K562 (cell line): Measurements from ENCODE around the gene PIP4K2A. TPM values are rescaled to one million over a fixed set of nuclear protein-coding genes. Genes with fewer than 3 reads are reported as not detected.

ENCODE experiments used
- ATAC-seq: fragments of 200-7000 bp; cut with Tn5 transposase; 3 replicates; pipeline ENCODE4 v1.9.1; 2020; ENCODE audit warnings: moderate library complexity
- BruUV-seq: library from RNA; stranded (reverse); fragments of 400-500 nt; replicated peaks from 2 replicates; lab custom pipeline; 2021; lab: Mats Ljungman, UMichigan
- CTCF ChIA-PET: fragments of 300-600 bp; formaldehyde crosslinking; extraction: SDS; loops from one replicate; lab custom pipeline; 2021; ENCODE audit warnings: low intra/inter-chr PET ratio; lab: Yijun Ruan, JAX
- POLR2A ChIA-PET: fragments of 300-600, 350-650 bp; sonication (Branson Sonifier 250); formaldehyde crosslinking; extraction: SDS; loops from one replicate; lab custom pipeline; 2021; ENCODE audit warnings: antibody characterized with exemption, inconsistent platforms; lab: Yijun Ruan, JAX
- DNase-seq, 4 experiments: peaks; one replicate each; pipeline versions ENCODE4 v3.0.0 to v3.0.0-alpha.2; 2011 to 2018; ENCODE audit warnings: low spot score in 3 of 4, mixed read lengths in 3 of 4; ENCODE audit errors: extremely low read depth in 1 of 4
- FAIRE-seq: peaks from 2 replicates; lab custom pipeline; 2011; peaks lifted over from hg19 to GRCh38; lab: Jason Lieb, UNC
- H2AFZ ChIP-seq: 2 replicates; pipeline ENCODE4 v1.6.0; 2011; ENCODE audit warnings: low read depth, low read length, control low read depth, inconsistent platforms
- H3K27ac ChIP-seq: fragments of 200-600 bp; 3 replicates; pipeline ENCODE4 v1.8.0; 2011; ENCODE audit warnings: low read depth, mild to moderate bottlenecking, control low read depth, inconsistent platforms, low read length, moderate library complexity, mixed read lengths; ENCODE audit errors: extremely low read depth
- H3K27me3 ChIP-seq, 2 experiments: fragments of 300-600 bp in 1 of 2; 2 replicates in 1 of 2; 3 replicates in 1 of 2; pipeline versions ENCODE4 v1.6.0 to v1.8.0; 2011; ENCODE audit warnings: inconsistent platforms in 2 of 2, low read length in 2 of 2, mild to moderate bottlenecking in 1 of 2, mixed read lengths in 1 of 2, moderate library complexity in 1 of 2; ENCODE audit not compliant: control insufficient read depth in 2 of 2, insufficient read depth in 2 of 2
- H3K36me3 ChIP-seq: fragments of 300-600 bp; 3 replicates; pipeline ENCODE4 v1.8.0; 2011; ENCODE audit warnings: mild to moderate bottlenecking, low read length, inconsistent platforms; ENCODE audit not compliant: control insufficient read depth, insufficient read depth
- H3K4me1 ChIP-seq, 2 experiments: fragments of 200-600 bp in 1 of 2; replicated peaks in 1 of 2; 2 replicates in 1 of 2; 3 replicates in 1 of 2; pipeline versions ENCODE4 v1.5.1 to v1.8.0; 2011; ENCODE audit warnings: inconsistent platforms in 2 of 2, low read length in 2 of 2, mild to moderate bottlenecking in 1 of 2, mixed read lengths in 1 of 2, moderate library complexity in 1 of 2; ENCODE audit not compliant: control insufficient read depth in 2 of 2, insufficient read depth in 2 of 2
- H3K4me2 ChIP-seq: 2 replicates; pipeline ENCODE4 v1.6.1; 2011; ENCODE audit warnings: low read length, control low read depth, inconsistent platforms, mixed read lengths; ENCODE audit not compliant: insufficient read depth
- H3K4me3 ChIP-seq: fragments of 200-600 bp; sonication (generic), shearing (Covaris generic); 2 replicates; pipeline ENCODE4 v1.5.1; 2016; ENCODE audit warnings: control low read depth, inconsistent platforms
- H3K79me2 ChIP-seq: fragments of 200-600 bp; 3 replicates; pipeline ENCODE4 v1.8.0; 2011; ENCODE audit warnings: low read length, inconsistent platforms; ENCODE audit not compliant: control insufficient read depth, insufficient read depth
- H3K9ac ChIP-seq, 2 experiments: 2 replicates each; pipeline versions ENCODE4 v1.6.0 to v1.6.1; 2011; ENCODE audit warnings: low read depth in 2 of 2, low read length in 2 of 2, control low read depth in 1 of 2, inconsistent platforms in 1 of 2, mild to moderate bottlenecking in 1 of 2, mixed read lengths in 1 of 2; ENCODE audit not compliant: insufficient read depth in 1 of 2
- H3K9me1 ChIP-seq: one replicate; pipeline ENCODE4 v1.6.0; 2011; ENCODE audit warnings: inconsistent platforms, mild to moderate bottlenecking, low read length, moderate library complexity; ENCODE audit not compliant: control insufficient read depth, insufficient read depth
- H3K9me3 ChIP-seq: replicated peaks from 2 replicates; pipeline ENCODE4 v1.5.1; 2011; ENCODE audit warnings: low read depth, low read length, inconsistent platforms; ENCODE audit not compliant: control insufficient read depth, insufficient read depth
- H4K20me1 ChIP-seq: replicated peaks from 2 replicates; pipeline ENCODE4 v1.6.1; 2011; ENCODE audit warnings: low read length, inconsistent platforms, mixed read lengths; ENCODE audit not compliant: control insufficient read depth, insufficient read depth
- C11orf30 ChIP-seq: fragments of 450-650 bp; IDR thresholded peaks from 2 replicates; pipeline ENCODE4 v1.6.1; 2016; ENCODE audit warnings: low read depth, mild to moderate bottlenecking
- CHD1 ChIP-seq: fragments of 200-600 bp; sonication (generic); IDR thresholded peaks from one replicate; pipeline ENCODE4 v1.6.1; 2012; ENCODE audit warnings: mild to moderate bottlenecking, moderate library complexity, low read length, inconsistent platforms
- CHD2 ChIP-seq: IDR thresholded peaks from 2 replicates; pipeline ENCODE4 v1.6.1; 2011; ENCODE audit warnings: low read depth, low read length
- EWSR1 ChIP-seq: fragments of 450-650 bp; IDR thresholded peaks from 2 replicates; pipeline ENCODE4 v1.6.1; 2018; ENCODE audit warnings: borderline replicate concordance, mild to moderate bottlenecking, low read depth, moderate library complexity; ENCODE audit not compliant: partially characterized antibody
- HDGF ChIP-seq: fragments of 450-650 bp; IDR thresholded peaks from 2 replicates; pipeline ENCODE4 v1.6.1; 2016
- KLF10 ChIP-seq: fragments of 250-450 bp; sonication (Bioruptor Pico); IDR thresholded peaks from 2 replicates; pipeline ENCODE4 v1.6.1; 2021; ENCODE audit warnings: matching md5 sums
- KLF6 ChIP-seq: fragments of 250-450 bp; sonication (Bioruptor Pico); IDR thresholded peaks from 2 replicates; pipeline ENCODE4 v1.4.0; 2020; ENCODE audit warnings: mild to moderate bottlenecking, moderate library complexity, borderline replicate concordance
- NCOA1 ChIP-seq: fragments of 450-650 bp; IDR thresholded peaks from 2 replicates; pipeline ENCODE4 v1.6.1; 2016; ENCODE audit warnings: low read depth
- NCOA4 ChIP-seq: fragments of 450-650 bp; IDR thresholded peaks from 2 replicates; pipeline ENCODE4 v1.6.1; 2018; ENCODE audit warnings: mild to moderate bottlenecking; ENCODE audit not compliant: partially characterized antibody
- NR2C1 ChIP-seq, 2 experiments: fragments of 450-650 bp; IDR thresholded peaks; 2 replicates each; pipeline ENCODE4 v1.6.1; 2017; ENCODE audit warnings: mild to moderate bottlenecking in 2 of 2, antibody characterized with exemption in 1 of 2, inconsistent platforms in 1 of 2, missing compliant biosample characterization in 1 of 2, missing genetic modification characterization in 1 of 2
- PRMT5 ChIP-seq: sonication (generic); formaldehyde crosslinking; IDR thresholded peaks from 2 replicates; pipeline ENCODE4 v1.5.0; 2020; ENCODE audit warnings: missing genetic modification reagents
- SOX6 ChIP-seq: fragments of 450-650 bp; IDR thresholded peaks from 2 replicates; pipeline ENCODE4 v1.6.1; 2014; ENCODE audit warnings: mild to moderate bottlenecking
- ZBTB1 ChIP-seq: sonication (generic); formaldehyde crosslinking; IDR thresholded peaks from 2 replicates; pipeline ENCODE4 v1.8.1; 2023; ENCODE audit warnings: missing genetic modification reagents, low read depth, mild to moderate bottlenecking, borderline replicate concordance
- ZBTB2 ChIP-seq: fragments of 450-650 bp; IDR thresholded peaks from 2 replicates; pipeline ENCODE4 v1.6.1; 2016; ENCODE audit warnings: antibody characterized with exemption
- ZNF274 ChIP-seq: IDR thresholded peaks from 2 replicates; pipeline ENCODE4 v1.6.1; 2011; ENCODE audit warnings: low read depth, mild to moderate bottlenecking, low read length, moderate library complexity, borderline replicate concordance
- ZNF384 ChIP-seq: IDR thresholded peaks from 2 replicates; pipeline ENCODE4 v1.6.1; 2012; ENCODE audit warnings: low read depth, low read length, improper control_type of control experiment
- ZNF518B ChIP-seq: fragments of 250-450 bp; sonication (Bioruptor Pico); IDR thresholded peaks from 2 replicates; pipeline ENCODE4 v1.5.0; 2021; ENCODE audit warnings: mild to moderate bottlenecking, moderate library complexity
- WGBS: fragments of 100-300 bp; shearing (Covaris generic); methylation state at CpG from one replicate; pipeline ENCODE4 v1.1.6; 2016; ENCODE audit warnings: low coverage, mixed read lengths; ENCODE audit not compliant: insufficient coverage; ENCODE audit errors: missing lambda C conversion rate; 5-methylcytosine and 5-hydroxymethylcytosine counted together
- in situ Hi-C: fragments of 300-500 bp; cut with MboI; formaldehyde crosslinking; loops from 4 replicates; pipeline ENCODE4 v1.15.0; 2018; ENCODE audit warnings: inconsistent platforms, mixed read lengths
- intact Hi-C: fragments of 100-400 bp; cut with micrococcal nuclease; formaldehyde crosslinking; loops from 2 replicates; pipeline ENCODE4 v1.14.2; 2022
- polyA plus RNA-seq, 8 experiments: library from polyadenylated mRNA; depleted of rRNA in 4 of 8; stranded (reverse) in 5 of 8; unstranded in 3 of 8; fragments of >200 nt; fragmentation: Nextera tagmentation in 2 of 8; fragmentation: Illumina TruSeq in 1 of 8; extraction: Ambion mirVana in 2 of 8; extraction: Trizol in 1 of 8; gene quantifications; 2 replicates each; pipeline versions ENCODE4 v1.2.1 to v1.2.3, GENCODE V29; 2011 to 2014; ENCODE audit warnings: inconsistent platforms in 1 of 8, missing spikeins in 1 of 8
- total RNA-seq, 7 experiments: library from RNA; depleted of rRNA in 6 of 7; stranded (reverse); fragments of >200 nt in 6 of 7; fragmentation: Illumina TruSeq in 2 of 7; extraction: Trizol in 2 of 7; gene quantifications; 2 replicates each; pipeline versions ENCODE4 v1.2.1 to v1.2.3, GENCODE V29; 2011 to 2021; ENCODE audit warnings: low replicate concordance in 1 of 7

Gene PIP4K2A
- total and polyA plus RNA-seq, 9 of the 15 experiments (the other 6 are each of a cell fraction or from before 2014, with no cell fraction given) = 35.6 to 117 (median 71.9) TPM

- TF ChIP-seq ZNF518B (CRISPR knock-in tag) (no peak), ZBTB1 (CRISPR knock-in tag) (no peak)
Measured at GRCh38 chr10:22633106-22633505, 81.3 kb downstream of the PIP4K2A start (continued).

GRCh38 chr10:22631646-22632278, 82.6 kb downstream of the PIP4K2A start:
- FAIRE-seq (peak; percentile 93), ATAC-seq (peak; percentile 84), DNase-seq (peak; percentile 42 to 84 (median 53))
- 7% methylated on average over 10 of the region's 10 CpGs for WGBS
- Histone ChIP-seq H3K4me2 (peak overlapping the region; percentile 77), H3K79me2 (peaks cover 99% of the 10 kb centered on the region), H2AFZ (peak overlapping the region; percentile 64), H4K20me1 (no peaks in the 10 kb centered on the region), H3K27ac (peak overlapping the region; percentile 89), H3K4me3 (no peak overlapping the region), H3K36me3 (peaks cover 3% of the 10 kb centered on the region; the same call in 1 of the 3 replicates), H3K27me3 (no peaks in the 10 kb centered on the region), H3K9me1 (no peaks in the 10 kb centered on the region), H3K9me3 (no peaks in the 10 kb centered on the region), H3K9ac (peak overlapping the region in 1 of 2 experiments; percentile 74; a peak in 2 of 4 replicates), H3K4me1 (peaks cover 0 to 50% of the 10 kb centered on the region in 2 experiments; a peak in 4 of 5 replicates)
- CTCF ChIA-PET = no interaction called here
- no TSS peak for BruUV-seq
- intact Hi-C loops = loop anchor here (5.0 kb wide), 1 partner anchor 81 kb away; the partner anchor contains the start of gene PIP4K2A
- POLR2A ChIA-PET = interaction anchor here (0.5 to 4.3 kb wide), 13 partner anchors 8 to 716 kb away, joined by 3 to 23 read pairs (median 8); no protein-coding TSS in a partner anchor
- in situ Hi-C loops = no loop called here
- TF ChIP-seq CHD2 (no peak), CHD1 (no peak), NCOA1 (peak; percentile 90), HDGF (no peak), KLF6 (CRISPR knock-in tag) (no peak; the same call in 1 of the 2 replicates), NR2C1 (IDR thresholded peaks at IDR 0.05) (peak; percentile 65), NR2C1 (tag; IDR thresholded peaks at IDR 0.05) (peak; percentile 72; the same call in 1 of the 2 replicates), SOX6 (peak; percentile 97), KLF10 (CRISPR knock-in tag) (no peak), EWSR1 (no peak), NCOA4 (no peak), ZBTB2 (no peak; the same call in 1 of the 2 replicates), C11orf30 (peak; percentile 58; the same call in 1 of the 2 replicates), ZNF274 (no peak), ZNF384 (no peak), PRMT5 (no peak)
